ENCODE data around the gene ASIC3.
A peak's percentile ranks its signal among the peaks of the same experiment; 100 is the strongest.

GRCh38 chr7:151087245-151088018 lies 39.1 kb downstream of the ASIC3 start:
- no peak for TF ChIP-seq SAP30 (IDR thresholded peaks at IDR 0.05; ENCODE audit: insufficient read depth, insufficient replicate concordance, low read length)
- no peak for TF ChIP-seq POLR2A (IDR thresholded peaks at IDR 0.05; ENCODE audit: control extremely low read depth in 1 of 2, low read depth in 2 of 2, low read length in 2 of 2)
- TF ChIP-seq SP2 (IDR thresholded peaks at IDR 0.05; ENCODE audit: low read length) = no peak
- peak in 2 of 3 experiments; percentile 1 to 27; a peak in 3 of 4 replicates for TF ChIP-seq CTCF (IDR thresholded peaks at IDR 0.05; ENCODE audit: control extremely low read depth in 1 of 3, insufficient read depth in 1 of 3, low read depth in 1 of 3, low read length in 3 of 3)
